Erythroblast (primary cell): ENCODE data around the gene SPTBN1.

Experiments used
- GATA1 ChIP-seq: IDR thresholded peaks from 2 replicates; pipeline ENCODE4 v1.6.1; 2011; ENCODE audit warnings: low read depth, mild to moderate bottlenecking, control low read depth, low read length, moderate library complexity
- POLR2A ChIP-seq: IDR thresholded peaks from 2 replicates; pipeline ENCODE4 v1.6.1; 2011; ENCODE audit warnings: mild to moderate bottlenecking, low read length

DNA sequence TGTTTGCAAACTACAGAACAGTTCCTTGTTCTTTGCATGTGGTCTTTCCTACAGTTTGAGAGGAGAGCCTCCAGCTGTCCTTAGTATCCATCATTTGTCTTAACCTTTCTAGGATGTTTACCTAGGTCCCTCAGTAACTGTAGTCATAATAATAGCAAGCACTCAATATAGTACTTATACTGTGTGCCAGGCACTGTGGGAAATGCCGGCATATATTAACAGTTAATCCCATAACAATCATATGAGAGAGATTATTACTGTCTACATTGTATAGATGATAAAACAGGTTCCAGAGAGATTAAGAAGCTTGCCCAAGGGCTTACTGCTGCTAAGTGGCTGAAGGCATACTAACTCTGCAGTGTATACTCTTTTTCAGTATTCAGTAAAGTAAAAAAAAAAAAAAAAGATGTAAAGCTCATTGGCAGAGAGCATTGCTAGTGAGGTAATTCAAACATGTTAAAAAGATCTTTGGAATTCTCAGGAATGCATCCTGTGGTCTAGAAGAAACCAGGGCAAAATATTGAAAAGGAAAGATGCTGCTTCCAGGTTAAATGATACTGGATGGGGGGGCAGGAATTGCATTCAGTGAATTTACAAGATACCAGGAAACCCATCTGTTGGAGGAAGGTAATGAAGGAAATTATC is 72.3 kb downstream of the SPTBN1 start:
- TF ChIP-seq POLR2A (no peak), GATA1 (no peak)
